ENCODE data around the gene PSEN1.
"Not testable (repeated sequence)": the region's sequence is repeated elsewhere in the genome, so short reads cannot be mapped to it uniquely, and the experiment has no call there.

The PSEN1 gene

DNA sequence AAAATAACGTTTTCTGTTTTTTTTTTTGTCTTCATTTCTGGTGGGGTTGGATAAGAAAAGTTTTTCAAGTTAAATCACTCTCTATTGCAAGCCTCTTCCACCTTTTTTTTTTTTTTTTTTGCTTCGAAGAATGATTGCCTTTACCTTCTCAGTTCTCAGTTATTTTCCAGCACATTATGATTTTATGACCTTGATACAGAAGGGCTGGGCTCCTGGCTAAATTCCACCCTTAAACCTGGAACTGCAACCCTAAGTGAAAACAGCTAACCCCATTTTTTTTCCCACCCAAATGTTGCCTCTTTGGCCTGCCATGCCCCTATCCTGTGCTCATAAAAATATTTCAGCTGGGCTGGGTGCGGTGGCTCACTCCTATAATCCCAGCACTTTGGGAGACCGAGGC lies 31.4 kb downstream of the PSEN1 start:
- no peak for DNase-seq

DNA sequence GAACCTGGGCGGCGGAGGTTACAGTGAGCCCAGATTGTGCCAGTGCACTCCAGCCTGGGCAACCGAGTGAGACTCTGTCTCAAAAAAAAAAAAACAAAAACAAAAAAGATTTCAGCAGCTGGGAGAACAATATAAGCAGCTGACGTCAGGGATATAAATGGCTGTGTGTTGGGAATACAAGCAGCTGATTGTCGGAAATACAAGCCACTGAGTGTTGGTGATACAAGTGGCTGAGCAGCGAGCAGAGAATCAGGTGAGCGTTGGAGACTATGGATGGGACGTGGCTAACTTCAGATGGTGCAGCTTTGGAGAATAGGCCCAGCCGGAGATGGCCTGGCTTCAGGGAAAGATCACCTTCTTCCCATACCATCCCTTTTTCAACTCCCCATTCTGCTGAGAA lies 32.0 kb downstream of the PSEN1 start:
- DNase-seq = no peak

DNA sequence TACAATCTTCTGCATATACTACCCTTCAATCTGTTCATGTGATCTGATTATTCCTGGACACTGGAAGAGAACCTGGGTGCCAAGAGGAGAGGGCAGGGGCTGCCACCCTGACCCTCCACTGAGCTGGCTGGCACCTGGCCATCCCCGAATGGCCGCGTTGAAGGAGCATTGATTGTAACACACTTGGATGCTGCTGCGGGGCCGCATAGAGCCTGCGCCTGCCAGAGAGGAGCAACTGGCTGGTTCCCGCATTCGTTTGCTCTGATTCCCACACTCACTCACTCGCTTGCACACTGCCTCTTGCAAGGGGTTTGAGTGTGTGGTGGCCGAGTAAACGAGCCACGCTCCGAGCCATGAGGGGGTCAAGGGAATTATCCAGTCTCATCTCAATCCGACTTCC lies 32.4 kb downstream of the PSEN1 start:
- no peak for DNase-seq

DNA sequence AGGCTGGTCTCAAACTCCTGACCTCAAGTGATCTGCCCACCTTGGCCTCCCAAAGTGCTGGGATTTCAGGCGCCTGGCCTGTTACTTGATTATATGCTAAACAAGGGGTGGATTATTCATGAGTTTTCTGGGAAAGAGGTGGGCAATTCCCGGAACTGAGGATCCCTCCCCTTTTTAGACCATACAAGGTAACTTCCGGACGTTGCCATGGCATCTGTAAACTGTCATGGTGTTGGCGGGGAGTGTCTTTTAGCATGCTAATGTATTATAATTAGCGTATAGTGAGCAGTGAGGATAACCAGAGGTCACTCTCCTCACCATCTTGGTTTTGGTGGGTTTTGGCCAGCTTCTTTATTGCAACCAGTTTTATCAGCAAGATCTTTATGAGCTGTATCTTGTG lies 33.5 kb downstream of the PSEN1 start:
- DNase-seq = not testable (repeated sequence)

DNA sequence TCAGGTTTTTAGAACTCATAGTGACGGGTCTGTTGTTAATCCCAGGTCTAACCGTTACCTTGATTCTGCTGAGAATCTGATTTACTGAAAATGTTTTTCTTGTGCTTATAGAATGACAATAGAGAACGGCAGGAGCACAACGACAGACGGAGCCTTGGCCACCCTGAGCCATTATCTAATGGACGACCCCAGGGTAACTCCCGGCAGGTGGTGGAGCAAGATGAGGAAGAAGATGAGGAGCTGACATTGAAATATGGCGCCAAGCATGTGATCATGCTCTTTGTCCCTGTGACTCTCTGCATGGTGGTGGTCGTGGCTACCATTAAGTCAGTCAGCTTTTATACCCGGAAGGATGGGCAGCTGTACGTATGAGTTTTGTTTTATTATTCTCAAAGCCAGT lies 34.4 kb downstream of the PSEN1 start:
- no peak for DNase-seq

DNA sequence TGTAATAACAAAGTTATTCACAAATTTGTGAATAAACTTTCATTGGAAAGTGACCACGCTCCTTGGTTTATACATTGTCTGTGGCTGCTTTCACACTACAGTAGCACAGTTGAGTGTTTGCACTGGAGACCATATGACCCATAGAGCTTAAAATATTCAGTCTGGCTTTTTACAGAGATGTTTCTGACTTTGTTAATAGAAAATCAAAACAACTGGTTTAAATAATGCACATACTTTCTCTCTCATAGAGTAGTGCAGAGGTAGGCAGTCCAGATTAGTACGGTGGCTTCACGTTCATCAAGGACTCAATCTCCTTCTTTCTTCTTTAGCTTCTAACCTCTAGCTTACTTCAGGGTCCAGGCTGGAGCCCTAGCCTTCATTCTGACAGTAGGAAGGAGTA lies 36.2 kb downstream of the PSEN1 start:
- no peak for DNase-seq

DNA sequence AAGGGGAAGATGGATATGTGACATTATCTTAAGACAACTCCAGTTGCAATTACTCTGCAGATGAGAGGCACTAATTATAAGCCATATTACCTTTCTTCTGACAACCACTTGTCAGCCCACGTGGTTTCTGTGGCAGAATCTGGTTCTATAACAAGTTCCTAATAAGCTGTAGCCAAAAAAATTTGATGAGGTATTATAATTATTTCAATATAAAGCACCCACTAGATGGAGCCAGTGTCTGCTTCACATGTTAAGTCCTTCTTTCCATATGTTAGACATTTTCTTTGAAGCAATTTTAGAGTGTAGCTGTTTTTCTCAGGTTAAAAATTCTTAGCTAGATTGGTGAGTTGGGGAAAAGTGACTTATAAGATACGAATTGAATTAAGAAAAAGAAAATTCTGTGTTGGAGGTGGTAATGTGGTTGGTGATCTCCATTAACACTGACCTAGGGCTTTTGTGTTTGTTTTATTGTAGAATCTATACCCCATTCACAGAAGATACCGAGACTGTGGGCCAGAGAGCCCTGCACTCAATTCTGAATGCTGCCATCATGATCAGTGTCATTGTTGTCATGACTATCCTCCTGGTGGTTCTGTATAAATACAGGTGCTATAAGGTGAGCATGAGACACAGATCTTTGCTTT lies 36.9 kb downstream of the PSEN1 start:
- DNase-seq = peak; percentile 46

DNA sequence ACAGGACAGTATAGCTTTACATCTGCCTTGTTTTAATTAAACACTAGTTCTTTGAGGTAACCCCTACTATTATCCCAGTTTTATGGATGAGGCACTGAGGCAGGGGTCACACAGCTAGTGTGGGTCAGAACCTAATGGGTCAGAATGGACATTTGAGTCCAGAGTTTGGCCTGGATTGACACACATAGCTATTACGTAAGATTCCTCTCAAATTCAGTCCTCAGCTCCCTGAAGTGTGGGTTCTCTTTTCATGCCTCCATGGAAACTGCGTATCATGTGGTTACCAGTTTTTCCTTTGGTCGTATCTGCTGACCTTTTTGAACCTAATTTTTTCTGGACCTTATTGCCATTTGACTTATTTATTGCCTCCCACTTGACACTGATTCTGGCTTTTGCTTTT lies 40.4 kb downstream of the PSEN1 start:
- no peak for DNase-seq

DNA sequence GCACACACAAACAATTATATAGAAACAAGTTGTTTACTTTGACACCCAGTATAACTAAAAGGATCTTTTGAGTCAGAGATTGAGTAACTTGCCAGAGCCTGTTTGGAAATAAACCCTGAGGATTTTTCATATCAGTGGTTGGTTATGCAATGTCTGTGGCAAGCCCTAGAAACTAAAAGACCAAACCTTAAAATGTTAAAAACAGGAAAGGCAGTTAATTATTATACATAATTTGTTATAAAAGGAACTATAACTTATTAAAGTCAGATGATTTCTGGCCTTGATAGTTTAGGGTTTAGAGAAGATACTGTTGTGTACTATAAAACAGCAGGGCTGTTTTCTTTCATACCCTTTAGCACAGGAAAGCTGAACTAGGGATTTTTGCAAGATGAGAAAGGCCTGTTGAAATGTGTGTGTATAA lies 44.1 kb downstream of the PSEN1 start:
- DNase-seq = no peak

DNA sequence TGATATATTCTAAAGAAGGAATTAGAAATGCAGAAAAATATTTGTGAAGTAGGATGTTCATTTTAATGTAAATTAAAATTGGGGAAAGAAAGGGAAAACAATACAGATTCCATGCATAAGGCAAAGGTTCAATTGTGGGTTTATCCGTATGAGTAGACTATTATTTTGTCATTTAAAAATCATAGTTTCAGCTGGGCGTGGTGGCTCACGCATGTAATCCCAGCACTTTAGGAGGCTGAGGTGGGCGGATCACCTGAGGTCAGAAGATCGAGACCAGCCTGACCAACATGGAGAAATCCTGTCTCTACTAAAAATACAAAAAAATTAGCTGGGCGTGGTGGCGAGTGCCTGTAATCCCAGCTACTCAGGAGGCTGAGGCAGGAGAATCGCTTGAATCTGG lies 44.7 kb downstream of the PSEN1 start:
- not testable (repeated sequence) for DNase-seq

DNA sequence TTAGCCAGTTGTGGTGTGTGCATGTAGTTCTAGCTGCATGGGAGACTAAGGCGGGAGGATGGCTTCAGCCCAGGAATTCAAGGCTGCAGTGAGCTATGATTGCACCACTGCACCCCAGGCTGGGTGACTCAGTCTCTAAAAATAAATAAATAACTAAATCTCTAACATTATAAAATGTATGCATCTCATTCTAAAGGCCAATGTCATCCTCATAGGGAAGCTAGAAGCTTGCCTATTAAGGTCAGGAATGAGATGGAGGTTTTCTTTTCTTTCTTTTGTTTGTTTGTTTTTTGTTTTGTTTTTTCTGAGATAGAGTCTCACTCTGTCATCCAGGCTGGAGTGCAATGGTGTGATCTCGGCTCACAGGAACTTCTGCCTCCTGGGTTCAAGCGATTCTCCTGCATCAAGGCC lies 52.2 kb downstream of the PSEN1 start:
- no peak for DNase-seq

DNA sequence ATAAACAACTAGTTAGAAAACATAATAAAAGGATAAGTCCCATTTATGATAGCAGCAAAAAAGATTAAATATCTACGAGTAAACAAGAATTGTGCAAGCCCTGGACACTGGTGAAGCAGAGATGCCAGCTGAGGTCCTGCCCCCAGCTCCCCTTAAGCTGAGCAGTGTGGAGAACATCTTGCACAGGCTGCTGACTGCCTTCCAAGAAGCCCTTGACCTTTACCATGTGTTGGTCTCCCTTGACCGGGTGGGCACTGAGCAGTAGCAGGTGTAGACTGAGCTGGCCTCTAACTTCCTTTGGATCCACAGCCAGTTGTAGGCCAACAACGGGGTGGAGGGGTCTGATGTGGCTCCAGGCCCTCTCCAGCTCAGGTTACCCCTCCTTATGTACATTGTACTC lies 53.3 kb downstream of the PSEN1 start:
- DNase-seq = no peak

DNA sequence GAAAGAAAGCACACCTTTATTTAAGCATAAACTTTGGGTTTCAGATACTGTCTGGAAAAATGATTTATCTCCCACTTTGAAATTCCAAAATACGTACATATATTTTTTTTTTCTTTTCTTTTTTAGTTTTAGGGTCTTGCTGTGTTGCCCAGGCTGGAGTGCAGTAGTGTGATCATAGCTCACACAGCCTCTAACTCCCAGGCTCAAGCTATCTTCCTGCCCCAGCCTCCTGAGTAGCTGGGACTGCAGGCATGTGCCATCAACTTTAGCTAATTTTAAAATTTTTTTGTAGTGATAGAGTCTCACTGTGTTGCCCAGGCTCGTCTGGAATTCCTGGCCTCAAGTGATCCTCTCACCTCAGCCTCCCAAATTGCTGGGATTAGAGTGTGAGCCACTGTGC lies 55.1 kb downstream of the PSEN1 start:
- no peak for DNase-seq

DNA sequence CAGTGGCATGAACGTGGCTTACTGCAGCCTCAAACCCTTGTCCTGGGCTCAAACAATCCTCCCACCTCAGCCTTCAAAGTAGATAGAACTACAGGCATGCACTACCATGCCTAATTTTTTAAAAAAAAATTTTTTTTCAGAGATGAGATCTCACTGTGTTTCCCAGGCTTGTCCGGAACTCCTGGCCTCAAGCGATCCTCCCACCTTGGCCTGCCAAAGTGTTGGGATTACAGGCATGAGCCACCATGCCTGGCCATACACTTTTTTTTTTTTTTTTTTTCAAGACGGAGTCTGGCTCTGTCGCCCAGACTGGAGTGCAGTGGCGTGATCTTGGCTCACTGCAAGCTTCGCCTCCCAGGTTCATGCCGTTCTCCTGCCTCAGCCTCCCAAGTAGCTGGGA lies 58.0 kb downstream of the PSEN1 start:
- DNase-seq = not testable (repeated sequence)

DNA sequence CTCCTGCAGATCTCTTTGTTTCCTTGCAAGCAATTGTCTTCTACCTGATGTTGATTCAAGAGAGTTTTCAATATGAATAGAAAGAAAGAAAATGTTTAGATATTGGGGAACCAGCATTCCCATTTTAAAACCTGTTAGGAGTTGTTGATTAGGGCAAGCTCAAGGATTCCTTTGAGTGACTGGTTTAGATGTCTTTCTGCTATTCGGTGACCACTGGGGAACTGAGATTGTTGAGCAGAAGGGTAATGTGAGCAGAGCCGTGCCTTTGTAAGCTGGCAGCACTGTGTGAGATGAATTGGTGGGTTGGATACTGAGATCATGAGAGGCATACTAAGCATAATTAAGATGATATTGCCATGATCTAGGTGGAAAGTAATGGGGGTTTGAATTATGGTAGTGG lies 61.9 kb downstream of the PSEN1 start:
- no peak for DNase-seq

DNA sequence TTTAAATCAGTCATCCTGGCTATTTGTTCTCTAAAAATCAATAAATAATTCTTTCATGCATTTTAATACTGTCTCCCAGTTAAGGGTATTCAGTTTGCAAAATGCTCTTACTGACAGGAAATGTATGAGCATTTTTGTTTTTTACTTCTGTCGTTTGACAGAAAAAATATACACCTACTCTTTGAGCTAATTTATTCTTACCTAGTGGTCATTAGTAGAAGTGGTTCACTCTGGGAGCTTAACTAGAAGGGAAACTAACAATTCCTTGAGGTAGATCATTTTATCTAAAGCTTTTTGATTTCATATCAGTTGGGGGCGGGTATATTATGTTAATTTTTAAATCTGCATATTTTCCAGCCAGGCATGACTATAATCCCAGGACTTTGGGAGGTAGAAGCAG lies 67.2 kb downstream of the PSEN1 start:
- DNase-seq = no peak

DNA sequence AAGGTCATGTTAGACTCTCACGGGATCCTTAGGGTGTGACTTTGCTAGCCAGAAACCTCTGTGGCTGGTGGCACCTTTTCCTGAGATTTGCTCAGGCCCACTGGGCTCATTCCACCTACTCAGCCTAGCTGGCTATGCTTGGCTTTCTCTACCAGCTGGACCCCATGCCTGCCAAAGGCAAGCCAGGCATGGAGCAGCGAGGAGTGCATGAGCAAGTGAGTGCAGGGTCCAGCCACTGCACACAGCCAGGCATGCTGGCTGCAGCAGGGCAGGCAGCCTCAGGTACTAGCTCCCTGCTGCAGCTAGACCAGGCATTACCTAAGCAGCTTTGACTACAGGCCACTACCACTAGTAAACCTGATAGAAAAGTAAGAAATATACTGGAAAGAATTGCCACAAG lies 71.3 kb downstream of the PSEN1 start:
- DNase-seq = no peak

DNA sequence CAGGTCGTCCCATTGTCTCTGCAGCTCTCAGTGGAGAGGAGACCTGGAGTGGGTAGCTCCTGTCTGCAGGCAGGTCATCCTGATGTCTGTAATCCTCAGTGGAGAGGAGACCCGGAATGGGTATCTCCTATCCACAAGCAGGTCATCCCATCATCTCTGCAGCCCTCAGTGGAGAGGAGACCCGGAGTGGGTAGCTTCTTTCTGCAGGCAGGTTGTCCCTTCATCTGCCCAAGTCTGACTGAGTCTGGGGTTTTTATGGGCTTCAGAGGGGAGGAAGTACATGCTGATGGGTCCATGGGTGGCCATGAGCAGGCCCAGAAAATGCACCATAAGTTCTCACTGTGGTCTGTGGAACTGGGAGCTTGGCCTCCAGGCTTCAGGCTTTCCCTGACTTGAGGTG lies 72.1 kb downstream of the PSEN1 start:
- no peak for DNase-seq

DNA sequence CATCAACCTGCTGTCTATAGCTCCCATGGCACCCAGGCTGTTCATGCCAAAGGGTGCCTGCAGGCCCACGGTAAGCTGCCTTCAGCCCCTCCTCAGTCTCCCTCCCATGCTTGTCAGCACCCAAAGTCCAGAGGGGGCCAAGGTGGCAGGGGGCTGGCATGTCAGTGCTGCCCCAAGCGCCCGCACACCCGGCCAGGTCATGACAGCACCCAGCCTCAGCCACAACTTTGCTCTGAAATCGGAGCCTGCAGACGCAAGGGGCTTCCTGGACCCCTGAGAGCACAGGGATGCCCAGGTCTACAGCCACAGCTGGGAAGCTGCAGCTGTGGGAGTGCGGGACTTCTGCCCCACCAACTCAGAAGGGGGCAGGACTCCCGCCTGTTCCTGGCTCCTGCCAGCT lies 72.5 kb downstream of the PSEN1 start:
- no peak for DNase-seq

DNA sequence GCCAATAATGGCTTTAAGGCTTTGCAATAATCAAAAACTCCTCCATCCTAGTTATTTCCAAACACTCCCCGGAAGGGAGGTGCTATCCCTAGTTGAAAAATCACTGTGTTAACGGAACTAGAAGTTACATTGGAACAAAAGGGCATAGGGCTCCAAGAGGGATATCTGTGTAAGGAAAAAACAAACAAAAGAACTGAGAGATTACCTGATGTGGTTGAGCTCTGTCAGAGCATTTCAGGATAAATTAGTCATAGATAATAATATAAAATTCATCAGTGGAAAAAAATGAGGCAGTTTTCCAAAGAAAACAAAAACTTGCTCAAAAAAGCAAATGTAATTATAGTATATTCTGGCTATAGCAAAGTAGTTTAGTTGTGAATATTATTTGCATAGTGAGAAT lies 73.6 kb downstream of the PSEN1 start:
- no peak for DNase-seq

DNA sequence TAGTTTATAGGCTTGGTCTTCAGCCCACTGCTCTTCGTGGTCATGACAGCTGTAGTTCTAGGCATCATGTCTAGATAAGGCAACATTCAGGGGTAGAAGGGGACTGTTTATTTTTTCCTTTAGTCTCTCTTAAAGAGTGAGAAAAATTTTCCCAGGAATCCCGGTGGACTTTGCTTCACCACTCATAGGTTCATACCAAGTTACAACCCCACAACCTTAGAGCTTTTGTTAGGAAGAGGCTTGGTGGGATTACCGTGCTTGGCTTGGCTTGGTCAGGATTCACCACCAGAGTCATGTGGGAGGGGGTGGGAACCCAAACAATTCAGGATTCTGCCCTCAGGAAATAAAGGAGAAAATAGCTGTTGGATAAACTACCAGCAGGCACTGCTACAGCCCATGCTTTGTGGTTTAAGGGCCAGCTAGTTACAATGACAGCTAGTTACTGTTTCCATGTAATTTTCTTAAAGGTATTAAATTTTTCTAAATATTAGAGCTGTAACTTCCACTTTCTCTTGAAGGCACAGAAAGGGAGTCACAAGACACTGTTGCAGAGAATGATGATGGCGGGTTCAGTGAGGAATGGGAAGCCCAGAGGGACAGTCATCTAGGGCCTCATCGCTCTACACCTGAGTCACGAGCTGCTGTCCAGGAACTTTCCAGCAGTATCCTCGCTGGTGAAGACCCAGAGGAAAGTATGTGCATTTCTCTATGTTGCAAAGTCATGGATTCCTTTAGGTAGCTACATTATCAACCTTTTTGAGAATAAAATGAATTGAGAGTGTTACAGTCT lies 75.1 kb downstream of the PSEN1 start:
- DNase-seq = no peak

DNA sequence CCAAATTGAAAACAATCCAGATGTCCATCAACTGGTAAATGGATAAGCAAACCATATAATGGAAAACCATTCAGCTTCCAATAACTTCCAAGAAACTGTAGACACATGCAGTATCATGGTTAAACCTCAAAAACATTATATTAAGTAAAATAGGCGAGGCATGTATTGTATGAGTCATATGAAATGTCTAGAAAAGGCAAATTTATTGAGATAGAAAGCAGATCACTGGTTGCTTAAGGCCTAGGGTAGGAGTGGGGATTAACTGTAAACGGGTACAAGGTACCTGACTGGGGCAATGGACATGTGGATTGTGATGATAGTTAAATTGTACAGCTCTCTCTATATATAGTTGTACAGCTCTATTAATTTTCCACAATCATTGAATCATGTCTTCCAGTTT lies 79.7 kb downstream of the PSEN1 start:
- no peak for DNase-seq

DNA sequence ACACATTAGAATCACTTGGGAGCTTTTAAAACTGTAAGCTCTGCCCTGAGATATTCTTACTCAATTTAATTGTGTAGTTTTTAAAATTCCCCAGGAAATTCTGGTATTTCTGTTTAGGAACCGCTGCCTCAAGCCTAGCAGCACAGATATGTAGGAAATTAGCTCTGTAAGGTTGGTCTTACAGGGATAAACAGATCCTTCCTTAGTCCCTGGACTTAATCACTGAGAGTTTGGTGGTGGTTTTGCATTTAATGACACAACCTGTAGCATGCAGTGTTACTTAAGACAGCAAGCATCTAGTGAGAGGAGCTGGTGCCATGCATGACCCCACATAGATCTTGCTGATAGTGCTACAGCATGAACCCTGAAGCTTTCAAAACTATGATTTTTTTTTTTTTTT lies 81.1 kb downstream of the PSEN1 start:
- DNase-seq = no peak

DNA sequence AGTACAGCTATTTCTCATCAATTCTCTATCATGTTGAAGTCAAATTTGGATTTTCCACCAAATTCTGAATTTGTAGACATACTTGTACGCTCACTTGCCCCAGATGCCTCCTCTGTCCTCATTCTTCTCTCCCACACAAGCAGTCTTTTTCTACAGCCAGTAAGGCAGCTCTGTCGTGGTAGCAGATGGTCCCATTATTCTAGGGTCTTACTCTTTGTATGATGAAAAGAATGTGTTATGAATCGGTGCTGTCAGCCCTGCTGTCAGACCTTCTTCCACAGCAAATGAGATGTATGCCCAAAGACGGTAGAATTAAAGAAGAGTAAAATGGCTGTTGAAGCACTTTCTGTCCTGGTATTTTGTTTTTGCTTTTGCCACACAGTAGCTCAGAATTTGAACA lies 83.8 kb downstream of the PSEN1 start:
- no peak for DNase-seq

DNA sequence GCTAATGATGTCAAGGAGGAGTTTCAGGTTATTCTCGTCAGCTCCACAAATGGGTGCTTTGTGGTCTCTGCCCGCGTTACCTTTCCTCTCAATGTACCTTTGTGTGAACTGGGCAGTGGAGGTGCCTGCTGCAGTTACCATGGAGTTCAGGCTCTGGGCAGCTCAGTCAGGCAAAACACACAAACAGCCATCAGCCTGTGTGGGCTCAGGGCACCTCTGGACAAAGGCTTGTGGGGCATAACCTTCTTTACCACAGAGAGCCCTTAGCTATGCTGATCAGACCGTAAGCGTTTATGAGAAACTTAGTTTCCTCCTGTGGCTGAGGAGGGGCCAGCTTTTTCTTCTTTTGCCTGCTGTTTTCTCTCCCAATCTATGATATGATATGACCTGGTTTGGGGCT lies 84.3 kb downstream of the PSEN1 start:
- DNase-seq = no peak
